ENCODE results near the gene PFDN6. TPM values are rescaled to one million over a fixed set of nuclear protein-coding genes. Genes with fewer than 3 reads are reported as not detected.
A peak's percentile ranks its signal among the peaks of the same experiment; 100 is the strongest.

Gene PFDN6
- total and polyA plus RNA-seq, 2 of the 13 experiments (the other 11 are each of a cell fraction or from before 2014, with no cell fraction given): 75.5 to 87.0 TPM

- TF ChIP-seq ZGPAT (CRISPR knock-in tag; IDR thresholded peaks at IDR 0.05) (0 out of 2 replicates have a peak, but pooled peaks have one; percentile 18), THRA (CRISPR knock-in tag; IDR thresholded peaks at IDR 0.05; ENCODE audit: borderline replicate concordance) (no peak), SPEN (CRISPR knock-in tag; IDR thresholded peaks at IDR 0.05; ENCODE audit: low read depth) (0 out of 2 replicates have a peak, but pooled peaks have one; percentile 27), NCOA2 (CRISPR knock-in tag; IDR thresholded peaks at IDR 0.05) (no peak), MEF2D (CRISPR knock-in tag; IDR thresholded peaks at IDR 0.05) (no peak), TARDBP (CRISPR knock-in tag; IDR thresholded peaks at IDR 0.05) (0 out of 2 replicates have a peak, but pooled peaks have one; percentile 62), ZNF12 (CRISPR knock-in tag; IDR thresholded peaks at IDR 0.05) (no peak), ZNF331 (CRISPR knock-in tag; IDR thresholded peaks at IDR 0.05) (no peak)
Measured at GRCh38 chr6:33297406-33297955, 8.1 kb downstream of the PFDN6 start (continued).
